ENCODE results near the gene CDH5. TPM values are rescaled to one million over a fixed set of nuclear protein-coding genes. Genes with fewer than 3 reads are reported as not detected.

Gene CDH5
- total RNA-seq, 3 donors from 2014 or later = 5.5 to 17.0 (median 10.2) TPM

DNA sequence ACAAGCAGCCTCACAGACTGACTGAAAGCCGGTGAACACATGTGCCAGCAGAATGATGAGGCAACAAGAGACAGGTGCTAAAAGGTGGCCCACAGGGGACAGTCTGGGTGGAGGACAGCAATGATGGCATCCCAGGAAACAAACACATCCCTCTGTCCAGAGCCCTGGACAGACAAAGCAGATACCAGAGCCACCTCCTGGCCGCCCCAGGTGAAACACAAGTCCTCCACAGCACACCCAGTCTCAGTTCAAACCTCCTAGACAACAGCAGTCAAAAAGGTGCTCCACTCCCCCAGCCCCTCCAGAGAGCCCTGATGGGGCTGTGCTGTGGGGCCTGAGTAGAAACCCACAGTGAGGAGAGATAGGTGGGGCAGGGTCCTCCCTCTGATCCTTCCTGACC lies 20.3 kb upstream of the CDH5 start:
- H3K4me3 ChIP-seq = no peak overlapping the region
- ATAC-seq (no peak), DNase-seq (no peak)
- TF ChIP-seq CTCF (IDR thresholded peaks at IDR 0.05) = no peak
- H3K4me1 ChIP-seq (ENCODE audit: low read depth) = no peaks in the 10 kb centered on the region
- no peaks in the 10 kb centered on the region for H3K36me3 ChIP-seq (ENCODE audit: low read depth)
- intact Hi-C loops (cut with DNase I, micrococcal nuclease) = no loop called here
- H3K9me3 ChIP-seq = no peaks in the 10 kb centered on the region

DNA sequence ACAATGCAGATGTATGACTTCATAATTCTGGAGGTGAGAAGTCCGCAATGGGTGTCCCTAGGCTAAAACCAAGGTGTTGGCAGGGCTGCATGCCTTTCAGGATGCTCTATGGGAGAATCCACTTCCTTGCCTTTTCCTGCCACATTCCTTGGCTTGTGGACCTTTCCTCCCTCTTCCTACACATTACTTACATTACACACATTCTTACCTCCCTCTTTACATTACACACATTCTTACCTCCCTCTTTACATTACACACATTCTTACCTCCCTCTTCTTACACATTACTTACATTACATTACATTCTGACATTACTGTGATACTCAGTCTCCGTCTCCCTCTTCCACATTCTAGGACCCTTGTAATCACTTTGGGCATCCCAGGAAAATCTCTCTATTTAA lies 14.2 kb upstream of the CDH5 start:
- no peak for TF ChIP-seq CTCF (IDR thresholded peaks at IDR 0.05)
- H3K9me3 ChIP-seq = no peaks in the 10 kb centered on the region
- no peaks in the 10 kb centered on the region for H3K4me1 ChIP-seq (ENCODE audit: low read depth)
- DNase-seq (no peak), ATAC-seq (no peak)
- H3K4me3 ChIP-seq = no peak overlapping the region
- intact Hi-C loops (cut with DNase I, micrococcal nuclease) = no loop called here
- H3K36me3 ChIP-seq (ENCODE audit: low read depth) = no peaks in the 10 kb centered on the region

- Histone ChIP-seq H3K4me1 (ENCODE audit: low read depth) (no peaks in the 10 kb centered on the region), H3K9me3 (no peaks in the 10 kb centered on the region), H3K36me3 (ENCODE audit: low read depth) (no peaks in the 10 kb centered on the region), H3K4me3 (no peak overlapping the region)
- no peak for ATAC-seq
- no peak for TF ChIP-seq CTCF (IDR thresholded peaks at IDR 0.05)
- no peak for DNase-seq
- intact Hi-C loops (cut with DNase I, micrococcal nuclease) = no loop called here
Measured at GRCh38 chr16:66353055-66353454, 13.4 kb upstream of the CDH5 start.

GRCh38 chr16:66354034-66354909 lies 12.2 kb upstream of the CDH5 start:
- no peaks in the 10 kb centered on the region for H3K4me1 ChIP-seq (ENCODE audit: low read depth)
- no peaks in the 10 kb centered on the region for H3K9me3 ChIP-seq
- no peak for TF ChIP-seq CTCF (IDR thresholded peaks at IDR 0.05)
- H3K4me3 ChIP-seq = no peak overlapping the region
- intact Hi-C loops (cut with DNase I, micrococcal nuclease) = no loop called here
- ATAC-seq (no peak), DNase-seq (no peak)
- no peaks in the 10 kb centered on the region for H3K36me3 ChIP-seq (ENCODE audit: low read depth)

- Histone ChIP-seq H3K36me3 (ENCODE audit: low read depth) (no peaks in the 10 kb centered on the region), H3K9me3 (no peaks in the 10 kb centered on the region), H3K4me1 (ENCODE audit: low read depth) (no peaks in the 10 kb centered on the region), H3K4me3 (no peak overlapping the region)
- TF ChIP-seq CTCF (IDR thresholded peaks at IDR 0.05) = no peak
- no peak for ATAC-seq
- no peak for DNase-seq
- intact Hi-C loops (cut with DNase I, micrococcal nuclease) = no loop called here
Measured at GRCh38 chr16:66355526-66355925, 11.0 kb upstream of the CDH5 start.
